Gastrocnemius medialis (tissue), 4 donors: Measurements from ENCODE around the gene NPAS3. TPM values are rescaled to one million over a fixed set of nuclear protein-coding genes. Genes with fewer than 3 reads are reported as not detected.

Experiments
- ATAC-seq, 2 donors: fragments of 150-250 bp; one replicate each; pipeline ENCODE4 v1.9.1; 2016
- DNase-seq, 2 donors: peaks; one replicate each; pipeline ENCODE4 v3.0.0-alpha.2; 2019
- H3K27ac ChIP-seq, 4 donors: fragments of 200-600 bp; sonication (generic); 1 replicate in 1 of 4; 2 replicates in 3 of 4; pipeline ENCODE4 v1.5.1; 2016 to 2018; ENCODE audit warnings: mild to moderate bottlenecking in 2 of 4, moderate library complexity in 1 of 4
- H3K27me3 ChIP-seq, 3 donors: fragments of 200-600 bp; sonication (generic) in 2 of 3; 1 replicate in 1 of 3; 2 replicates in 2 of 3; pipeline versions ENCODE4 v1.5.1 to v1.6.0; 2016 to 2019; ENCODE audit warnings: mild to moderate bottlenecking in 1 of 3, moderate library complexity in 1 of 3
- H3K36me3 ChIP-seq, 2 donors: fragments of 200-600 bp; sonication (generic) in 1 of 2; one replicate each; pipeline ENCODE4 v1.5.1; 2017 to 2018
- H3K4me1 ChIP-seq, 2 donors: fragments of 200-600 bp; sonication (generic) in 1 of 2; one replicate each; pipeline ENCODE4 v1.5.1; 2016 to 2017; ENCODE audit warnings: mild to moderate bottlenecking in 2 of 2
- H3K4me3 ChIP-seq, 4 donors: fragments of 200-600 bp; sonication (generic) in 3 of 4; 1 replicate in 1 of 4; 2 replicates in 3 of 4; pipeline ENCODE4 v1.5.1; 2016 to 2019; ENCODE audit warnings: mild to moderate bottlenecking in 2 of 4
- H3K9me3 ChIP-seq, 3 donors: fragments of 200-600 bp; sonication (generic) in 2 of 3; 1 replicate in 1 of 3; 2 replicates in 2 of 3; pipeline ENCODE4 v1.5.1; 2016 to 2019
- POLR2A ChIP-seq, 2 donors: fragments of 450-650 bp; IDR thresholded peaks; one replicate each; pipeline ENCODE4 v1.6.1; 2017; ENCODE audit warnings: antibody characterized with exemption in 2 of 2, mild to moderate bottlenecking in 2 of 2, moderate library complexity in 2 of 2
- in situ Hi-C, 4 donors: fragments of 200-750 bp; cut with MboI; loops; one replicate each; pipeline versions ENCODE4 v1.15.0 to v1.8.0; 2017; ENCODE audit warnings: low sequenced_read_pairs in 4 of 4
- intact Hi-C: fragments of 100-400 bp; cut with DNase I; formaldehyde crosslinking; loops from one replicate; pipeline ENCODE4 v1.15.1; 2023; ENCODE audit warnings: low total_unique reads
- total RNA-seq, 4 donors: library from RNA; depleted of rRNA; stranded (reverse); fragments of >200 nt; gene quantifications; one replicate each; pipeline versions ENCODE4 v1.1.0 to v1.2.3, GENCODE V29; 2016
- TF ChIP-seq, protein P1 (sequence below), 5 experiments: fragments of 450-650 bp in 3 of 5; fragments of 200-600 bp in 2 of 5; sonication (generic) in 2 of 5; IDR thresholded peaks in 4 of 5; conservative IDR thresholded peaks in 1 of 5; 1 replicate in 4 of 5; 2 replicates in 1 of 5; pipeline ENCODE4 v1.5.1; 2016 to 2019; ENCODE audit warnings: antibody characterized with exemption in 5 of 5, mild to moderate bottlenecking in 3 of 5, moderate library complexity in 3 of 5

NPAS3 gene
- total RNA-seq, 4 donors from 2014 or later = 0.82 to 1.00 TPM; not detected in 2

DNA sequence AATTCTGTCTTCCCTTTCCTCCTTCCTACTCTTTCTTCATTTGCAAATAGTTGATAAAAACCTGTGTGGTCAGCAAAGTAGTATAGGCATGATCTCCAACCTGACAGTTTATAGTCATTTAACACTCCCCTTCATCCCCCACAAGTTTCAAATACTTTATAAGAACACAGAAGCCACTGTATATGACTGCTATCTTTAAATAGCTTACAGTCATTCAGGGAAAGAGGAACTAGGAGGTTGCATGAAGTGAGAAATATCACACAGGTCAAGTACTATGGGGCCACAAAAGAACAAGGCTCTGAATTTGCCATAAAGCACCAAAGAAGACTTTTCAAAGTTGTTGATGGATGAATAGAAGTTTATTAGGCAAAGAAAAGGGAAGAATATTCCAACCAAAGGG is 431.3 kb downstream of the NPAS3 start:
- no peak for TF ChIP-seq POLR2A (IDR thresholded peaks at IDR 0.05)
- TF ChIP-seq, protein P1, sequence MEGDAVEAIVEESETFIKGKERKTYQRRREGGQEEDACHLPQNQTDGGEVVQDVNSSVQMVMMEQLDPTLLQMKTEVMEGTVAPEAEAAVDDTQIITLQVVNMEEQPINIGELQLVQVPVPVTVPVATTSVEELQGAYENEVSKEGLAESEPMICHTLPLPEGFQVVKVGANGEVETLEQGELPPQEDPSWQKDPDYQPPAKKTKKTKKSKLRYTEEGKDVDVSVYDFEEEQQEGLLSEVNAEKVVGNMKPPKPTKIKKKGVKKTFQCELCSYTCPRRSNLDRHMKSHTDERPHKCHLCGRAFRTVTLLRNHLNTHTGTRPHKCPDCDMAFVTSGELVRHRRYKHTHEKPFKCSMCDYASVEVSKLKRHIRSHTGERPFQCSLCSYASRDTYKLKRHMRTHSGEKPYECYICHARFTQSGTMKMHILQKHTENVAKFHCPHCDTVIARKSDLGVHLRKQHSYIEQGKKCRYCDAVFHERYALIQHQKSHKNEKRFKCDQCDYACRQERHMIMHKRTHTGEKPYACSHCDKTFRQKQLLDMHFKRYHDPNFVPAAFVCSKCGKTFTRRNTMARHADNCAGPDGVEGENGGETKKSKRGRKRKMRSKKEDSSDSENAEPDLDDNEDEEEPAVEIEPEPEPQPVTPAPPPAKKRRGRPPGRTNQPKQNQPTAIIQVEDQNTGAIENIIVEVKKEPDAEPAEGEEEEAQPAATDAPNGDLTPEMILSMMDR (IDR thresholded peaks at IDR 0.05 in 4 of 5, conservative IDR thresholded peaks at IDR 0.05 in 1 of 5) = no peak
- intact Hi-C loops (no loop called here), in situ Hi-C loops (no loop called here)
- H3K9me3 ChIP-seq = no peaks in the 10 kb centered on the region
- H3K4me3 ChIP-seq = no peak overlapping the region
- ATAC-seq = no peak
- H3K4me1 ChIP-seq = peaks cover 0 to 3% of the 10 kb centered on the region in 2 donors
- H3K36me3 ChIP-seq = no peaks in the 10 kb centered on the region
- no peak overlapping the region for H3K27ac ChIP-seq
- DNase-seq = no peak
- H3K27me3 ChIP-seq = no peaks in the 10 kb centered on the region

DNA sequence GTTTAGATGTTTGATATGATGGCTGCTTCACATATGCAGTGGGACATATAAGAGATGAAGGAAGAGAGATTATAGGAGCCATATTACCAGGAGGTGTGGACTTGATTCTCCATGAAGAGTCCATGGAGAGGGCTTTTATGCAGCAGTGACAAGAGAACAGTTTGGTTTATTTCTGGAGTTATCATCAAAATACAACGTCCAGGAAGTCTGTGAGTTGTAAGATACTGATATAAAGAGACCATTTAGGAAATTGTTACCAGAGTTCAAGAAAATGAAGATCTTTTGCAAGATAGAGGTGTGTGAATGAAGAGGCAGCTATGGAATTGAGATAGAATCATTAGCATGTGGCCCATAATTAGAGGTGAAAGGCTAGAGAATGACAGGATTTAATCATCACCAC is 431.7 kb downstream of the NPAS3 start:
- DNase-seq = no peak
- Histone ChIP-seq H3K9me3 (no peaks in the 10 kb centered on the region), H3K4me1 (peaks cover 0 to 3% of the 10 kb centered on the region in 2 donors), H3K36me3 (no peaks in the 10 kb centered on the region), H3K27ac (no peak overlapping the region), H3K27me3 (no peaks in the 10 kb centered on the region), H3K4me3 (no peak overlapping the region)
- TF ChIP-seq POLR2A (IDR thresholded peaks at IDR 0.05) = no peak
- TF ChIP-seq, protein P1 (IDR thresholded peaks at IDR 0.05 in 4 of 5, conservative IDR thresholded peaks at IDR 0.05 in 1 of 5) = no peak
- ATAC-seq = no peak
- in situ Hi-C loops (no loop called here), intact Hi-C loops (no loop called here)

DNA sequence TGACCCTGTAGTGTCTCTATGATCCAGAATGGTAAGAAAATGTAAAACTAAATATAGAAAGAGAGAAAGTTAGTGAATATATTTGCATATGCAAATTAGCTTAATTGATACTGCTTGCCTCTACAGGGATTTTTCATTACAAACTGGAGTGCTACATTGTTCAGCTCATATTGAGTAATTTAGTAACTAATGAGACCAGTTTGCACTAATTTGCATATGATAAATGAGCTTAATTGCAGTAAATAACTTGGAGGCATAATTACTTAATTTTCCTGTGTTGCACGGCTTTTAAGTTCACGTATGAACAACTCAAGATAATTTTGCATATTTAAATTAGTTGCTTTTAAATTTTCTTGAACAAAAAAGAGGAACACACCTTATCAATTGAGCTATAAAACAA is 436.5 kb downstream of the NPAS3 start:
- peaks cover 0 to under 1% of the 10 kb centered on the region in 2 donors for H3K4me1 ChIP-seq

DNA sequence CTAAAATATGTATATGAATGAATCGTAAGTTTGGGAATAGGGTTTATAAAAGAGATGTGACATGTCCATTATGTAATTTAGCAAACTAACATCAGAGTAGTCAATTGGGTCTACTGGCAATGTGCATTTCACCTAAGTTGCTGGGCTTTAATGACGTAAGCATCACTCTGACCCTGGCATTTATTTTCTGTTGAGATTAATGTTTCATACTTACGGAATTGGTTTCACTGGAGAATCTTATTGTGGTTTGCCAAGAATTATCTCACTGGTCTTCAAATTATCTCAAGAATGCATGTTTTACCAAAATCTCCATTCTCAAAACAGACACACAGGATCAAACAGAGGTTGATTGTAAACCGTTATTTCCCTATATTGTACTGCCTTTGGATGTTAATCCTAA is 437.1 kb downstream of the NPAS3 start:
- DNase-seq = no peak
- H3K4me3 ChIP-seq = no peak overlapping the region
- intact Hi-C loops = no loop called here
- no peaks in the 10 kb centered on the region for H3K4me1 ChIP-seq
- H3K27me3 ChIP-seq = no peaks in the 10 kb centered on the region
- no peaks in the 10 kb centered on the region for H3K36me3 ChIP-seq
- no peak for TF ChIP-seq POLR2A (IDR thresholded peaks at IDR 0.05)
- TF ChIP-seq, protein P1 (IDR thresholded peaks at IDR 0.05 in 4 of 5, conservative IDR thresholded peaks at IDR 0.05 in 1 of 5) = no peak
- H3K9me3 ChIP-seq = no peaks in the 10 kb centered on the region
- ATAC-seq = no peak
- in situ Hi-C loops = no loop called here
- no peak overlapping the region for H3K27ac ChIP-seq

More for the DNA sequence above, 436.5 kb downstream of the NPAS3 start:
- intact Hi-C loops (no loop called here), in situ Hi-C loops (no loop called here)
- DNase-seq = no peak
- Histone ChIP-seq H3K4me3 (no peak overlapping the region), H3K9me3 (no peaks in the 10 kb centered on the region), H3K27me3 (no peaks in the 10 kb centered on the region), H3K27ac (no peak overlapping the region), H3K36me3 (no peaks in the 10 kb centered on the region)
- no peak for ATAC-seq
- TF ChIP-seq, protein P1 (IDR thresholded peaks at IDR 0.05 in 4 of 5, conservative IDR thresholded peaks at IDR 0.05 in 1 of 5) = no peak
- TF ChIP-seq POLR2A (IDR thresholded peaks at IDR 0.05) = no peak

DNA sequence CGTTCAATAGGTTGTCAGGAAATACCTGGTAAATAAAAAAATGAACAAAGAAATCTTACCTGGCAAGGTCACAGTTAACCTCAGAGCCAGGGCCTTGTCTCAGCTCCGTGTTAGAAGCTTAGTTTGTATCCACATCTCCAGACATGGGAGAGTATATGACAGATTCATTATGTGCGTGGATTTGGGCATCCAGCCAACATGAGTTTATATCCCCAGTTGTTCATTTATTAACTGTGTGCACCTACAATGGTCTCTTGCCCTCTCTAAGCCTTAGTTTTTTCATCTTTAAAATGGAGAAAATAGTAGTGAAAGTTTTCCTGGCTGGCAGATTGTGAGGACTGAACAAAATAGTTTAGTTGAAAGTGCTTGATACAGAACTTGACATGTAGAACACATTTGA is 437.8 kb downstream of the NPAS3 start:
- no peak for ATAC-seq

More for the DNA sequence above, 437.8 kb downstream of the NPAS3 start:
- no peak for TF ChIP-seq POLR2A (IDR thresholded peaks at IDR 0.05)
- TF ChIP-seq, protein P1 (IDR thresholded peaks at IDR 0.05 in 4 of 5, conservative IDR thresholded peaks at IDR 0.05 in 1 of 5) = no peak
- Histone ChIP-seq H3K4me3 (no peak overlapping the region), H3K27ac (no peak overlapping the region), H3K9me3 (no peaks in the 10 kb centered on the region), H3K4me1 (no peaks in the 10 kb centered on the region), H3K36me3 (no peaks in the 10 kb centered on the region), H3K27me3 (no peaks in the 10 kb centered on the region)
- DNase-seq = no peak
- in situ Hi-C loops = no loop called here
- intact Hi-C loops = no loop called here
